ENCODE data around the gene EXT2.

DNA sequence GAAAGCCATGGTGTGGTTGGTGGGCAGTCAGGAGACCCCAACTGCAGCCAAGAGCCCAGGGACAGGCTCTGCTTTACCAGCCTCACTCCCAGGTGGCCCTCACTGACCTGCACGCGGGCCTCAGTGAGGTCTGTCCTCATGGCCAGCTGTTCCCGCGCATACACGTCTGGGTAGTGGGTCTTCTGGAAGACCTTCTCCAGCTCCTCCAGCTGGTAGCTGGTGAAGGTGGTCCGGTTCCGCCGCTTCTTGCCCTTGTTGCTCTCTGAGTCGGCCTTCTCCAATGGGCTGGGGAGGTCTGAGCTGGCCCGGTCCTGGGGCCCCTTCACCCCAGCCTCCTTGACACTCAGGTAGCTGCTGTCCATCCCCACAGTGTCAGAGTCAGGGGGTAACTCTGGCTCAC is 179.8 kb downstream of the EXT2 start:
- TF ChIP-seq, protein P1, sequence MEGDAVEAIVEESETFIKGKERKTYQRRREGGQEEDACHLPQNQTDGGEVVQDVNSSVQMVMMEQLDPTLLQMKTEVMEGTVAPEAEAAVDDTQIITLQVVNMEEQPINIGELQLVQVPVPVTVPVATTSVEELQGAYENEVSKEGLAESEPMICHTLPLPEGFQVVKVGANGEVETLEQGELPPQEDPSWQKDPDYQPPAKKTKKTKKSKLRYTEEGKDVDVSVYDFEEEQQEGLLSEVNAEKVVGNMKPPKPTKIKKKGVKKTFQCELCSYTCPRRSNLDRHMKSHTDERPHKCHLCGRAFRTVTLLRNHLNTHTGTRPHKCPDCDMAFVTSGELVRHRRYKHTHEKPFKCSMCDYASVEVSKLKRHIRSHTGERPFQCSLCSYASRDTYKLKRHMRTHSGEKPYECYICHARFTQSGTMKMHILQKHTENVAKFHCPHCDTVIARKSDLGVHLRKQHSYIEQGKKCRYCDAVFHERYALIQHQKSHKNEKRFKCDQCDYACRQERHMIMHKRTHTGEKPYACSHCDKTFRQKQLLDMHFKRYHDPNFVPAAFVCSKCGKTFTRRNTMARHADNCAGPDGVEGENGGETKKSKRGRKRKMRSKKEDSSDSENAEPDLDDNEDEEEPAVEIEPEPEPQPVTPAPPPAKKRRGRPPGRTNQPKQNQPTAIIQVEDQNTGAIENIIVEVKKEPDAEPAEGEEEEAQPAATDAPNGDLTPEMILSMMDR (IDR thresholded peaks at IDR 0.05; ENCODE audit: insufficient read depth, low read length): no peak
- no peak for TF ChIP-seq POLR2AphosphoS5 (IDR thresholded peaks at IDR 0.05; ENCODE audit: low read depth)
- TF ChIP-seq GABPA (IDR thresholded peaks at IDR 0.05; ENCODE audit: low read depth): no peak

Measured in HL-60 (cell line).